K562 (cell line): ENCODE measurements around the gene EXT2. TPM values are rescaled to one million over a fixed set of nuclear protein-coding genes. Genes with fewer than 3 reads are reported as not detected.
A peak's percentile ranks its signal among the peaks of the same experiment; 100 is the strongest.

Source experiments
- CCNT2 ChIP-seq: IDR thresholded peaks from 2 replicates; pipeline ENCODE4 v1.6.1; 2011; ENCODE audit warnings: borderline replicate concordance, low read depth, mild to moderate bottlenecking, moderate library complexity, mixed read lengths, low read length; ENCODE audit not compliant: insufficient read length; ENCODE audit errors: extremely low read depth
- CREB5 ChIP-seq: fragments of 250-450 bp; sonication (Bioruptor Pico); IDR thresholded peaks from 2 replicates; pipeline ENCODE4 v1.5.0; 2020; ENCODE audit warnings: mild to moderate bottlenecking
- DMBX1 ChIP-seq: fragments of 250-450 bp; sonication (Bioruptor Pico); IDR thresholded peaks from 2 replicates; pipeline ENCODE4 v1.8.0; 2022; ENCODE audit warnings: inconsistent platforms, mild to moderate bottlenecking, moderate library complexity, borderline replicate concordance
- FOSL1 ChIP-seq: fragments of 200-800 bp; sonication (Bioruptor generic); conservative IDR thresholded peaks from 2 replicates; pipeline ENCODE4 v1.6.1; 2016; ENCODE audit warnings: missing genetic modification characterization, missing compliant biosample characterization
- FOXJ2 ChIP-seq: fragments of 200-800 bp; sonication (Bioruptor generic); IDR thresholded peaks from 2 replicates; pipeline ENCODE4 v1.6.1; 2016; ENCODE audit warnings: missing genetic modification characterization, missing compliant biosample characterization
- KDM2B ChIP-seq: fragments of 250-450 bp; sonication (Bioruptor Pico); IDR thresholded peaks from 2 replicates; pipeline ENCODE4 v1.8.0; 2021; ENCODE audit warnings: mild to moderate bottlenecking, moderate library complexity
- KLF6 ChIP-seq: fragments of 250-450 bp; sonication (Bioruptor Pico); IDR thresholded peaks from 2 replicates; pipeline ENCODE4 v1.4.0; 2020; ENCODE audit warnings: mild to moderate bottlenecking, moderate library complexity, borderline replicate concordance
- MAFG ChIP-seq: fragments of 450-650 bp; conservative IDR thresholded peaks from 2 replicates; pipeline ENCODE4 v1.6.1; 2016; ENCODE audit warnings: missing genetic modification characterization, missing compliant biosample characterization
- MNT ChIP-seq, 2 experiments: fragments of 450-650 bp; conservative IDR thresholded peaks; 2 replicates each; pipeline ENCODE4 v1.6.1; 2017; ENCODE audit warnings: mild to moderate bottlenecking in 2 of 2, moderate library complexity in 2 of 2
- PHB ChIP-seq: fragments of 250-450 bp; sonication (Bioruptor Pico); IDR thresholded peaks from 2 replicates; pipeline ENCODE4 v1.5.0; 2021
- POLR2A ChIP-seq: fragments of 450-650 bp; conservative IDR thresholded peaks from 2 replicates; pipeline ENCODE4 v1.6.1; 2016
- PYGO2 ChIP-seq: fragments of 450-650 bp; IDR thresholded peaks from 2 replicates; pipeline ENCODE4 v1.6.1; 2016; ENCODE audit warnings: mild to moderate bottlenecking, missing genetic modification characterization, moderate library complexity, missing compliant biosample characterization
- SREBF1 ChIP-seq: fragments of 150-350 bp; IDR thresholded peaks from 2 replicates; pipeline ENCODE4 v1.6.1; 2014; ENCODE audit warnings: antibody characterized with exemption, low read depth, low read length, borderline replicate concordance
- SRSF7 ChIP-seq: fragments of 200-400 bp; formaldehyde crosslinking; optimal IDR thresholded peaks from 2 replicates; pipeline ENCODE3; 2017; ENCODE audit warnings: mild to moderate bottlenecking, low read depth, low read length
- STAT5A ChIP-seq: IDR thresholded peaks from 2 replicates; pipeline ENCODE4 v1.6.1; 2012; ENCODE audit warnings: low read length, inconsistent platforms, borderline replicate concordance
- TBP ChIP-seq: optimal IDR thresholded peaks from 2 replicates; pipeline ENCODE3; 2011; ENCODE audit warnings: low read depth, low read length, improper control_type of control experiment
- TCF7 ChIP-seq: sonication (generic); IDR thresholded peaks from 2 replicates; pipeline ENCODE4 v1.6.1; 2016; ENCODE audit warnings: antibody characterized with exemption, borderline replicate concordance
- ZFX ChIP-seq: sonication (generic); formaldehyde crosslinking; IDR thresholded peaks from 2 replicates; pipeline ENCODE4 v1.8.0; 2022; ENCODE audit warnings: mild to moderate bottlenecking, missing genetic modification reagents, moderate library complexity
- ZNF512 ChIP-seq: IDR thresholded peaks from 2 replicates; pipeline ENCODE4 v1.6.1; 2016; ENCODE audit warnings: missing genetic modification characterization, missing compliant biosample characterization
- polyA plus RNA-seq, 8 experiments: library from polyadenylated mRNA; depleted of rRNA in 4 of 8; stranded (reverse) in 5 of 8; unstranded in 3 of 8; fragments of >200 nt; fragmentation: Nextera tagmentation in 2 of 8; fragmentation: Illumina TruSeq in 1 of 8; extraction: Ambion mirVana in 2 of 8; extraction: Trizol in 1 of 8; gene quantifications; 2 replicates each; pipeline versions ENCODE4 v1.2.1 to v1.2.3, GENCODE V29; 2011 to 2014; ENCODE audit warnings: inconsistent platforms in 1 of 8, missing spikeins in 1 of 8
- total RNA-seq, 7 experiments: library from RNA; depleted of rRNA in 6 of 7; stranded (reverse); fragments of >200 nt in 6 of 7; fragmentation: Illumina TruSeq in 2 of 7; extraction: Trizol in 2 of 7; gene quantifications; 2 replicates each; pipeline versions ENCODE4 v1.2.1 to v1.2.3, GENCODE V29; 2011 to 2021; ENCODE audit warnings: low replicate concordance in 1 of 7
- TF ChIP-seq, protein P1 (sequence below), 2 experiments: fragments of 450-650 bp in 1 of 2; sonication (generic) in 1 of 2; formaldehyde crosslinking in 1 of 2; IDR thresholded peaks in 1 of 2; conservative IDR thresholded peaks in 1 of 2; 2 replicates each; pipeline versions ENCODE4 v1.6.1 to v1.8.1; 2016 to 2023; ENCODE audit warnings: mild to moderate bottlenecking in 2 of 2, moderate library complexity in 2 of 2, inconsistent platforms in 1 of 2, missing genetic modification reagents in 1 of 2

Gene EXT2
- total and polyA plus RNA-seq, 9 of the 15 experiments (the other 6 are each of a cell fraction or from before 2014, with no cell fraction given), result 7.5 to 52.1 (median 38.1) TPM

DNA sequence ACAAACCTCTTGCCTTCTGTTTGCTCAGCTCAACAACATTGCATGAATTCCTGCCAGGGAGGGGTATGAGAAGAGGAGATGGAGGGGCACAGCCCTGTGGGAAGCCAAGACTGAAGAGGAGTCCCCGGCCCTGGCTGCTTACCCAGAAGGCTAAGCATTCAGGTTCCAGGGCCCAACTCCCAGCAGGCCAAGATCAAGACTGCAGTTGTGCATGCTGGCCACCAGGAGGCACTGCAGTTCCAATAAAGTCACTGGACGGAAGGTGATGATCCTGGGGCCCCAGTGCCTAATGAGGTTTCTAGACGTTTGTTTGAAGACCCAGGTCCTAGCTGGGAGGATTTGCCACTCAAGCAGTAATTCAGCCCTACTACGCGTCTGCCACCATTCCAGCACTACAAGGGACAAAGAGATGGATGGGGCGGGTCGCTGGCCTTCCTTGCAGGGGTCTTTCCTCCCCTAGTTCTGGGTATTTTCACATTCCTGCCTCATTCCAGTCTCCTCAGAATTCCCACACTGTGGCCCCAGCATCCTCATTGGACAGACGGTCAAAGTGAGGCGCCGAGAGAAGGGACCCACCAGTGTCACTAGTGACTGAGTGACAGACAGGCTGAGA is 190.9 kb downstream of the EXT2 start (continued):
- TF ChIP-seq CREB5 (CRISPR knock-in tag), result no peak
- TF ChIP-seq CCNT2, result no peak
- TF ChIP-seq, protein P1, sequence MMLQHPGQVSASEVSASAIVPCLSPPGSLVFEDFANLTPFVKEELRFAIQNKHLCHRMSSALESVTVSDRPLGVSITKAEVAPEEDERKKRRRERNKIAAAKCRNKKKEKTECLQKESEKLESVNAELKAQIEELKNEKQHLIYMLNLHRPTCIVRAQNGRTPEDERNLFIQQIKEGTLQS (IDR thresholded peaks at IDR 0.05), result no peak
- TF ChIP-seq, protein P1 (CRISPR knock-in tag; conservative IDR thresholded peaks at IDR 0.05), result no peak
- TF ChIP-seq KLF6 (CRISPR knock-in tag), result no peak
- no peak for TF ChIP-seq TCF7
- no peak for TF ChIP-seq FOSL1 (tag)
- peak; percentile 32; the same call in 1 of the 2 replicates for TF ChIP-seq ZFX (CRISPR knock-in tag)
- TF ChIP-seq TBP, result no peak
- TF ChIP-seq PYGO2 (tag), result no peak
- no peak for TF ChIP-seq SREBF1
- 0 out of 2 replicates have a peak, but pooled peaks have one; percentile 6 for TF ChIP-seq MAFG (tag)
- no peak for TF ChIP-seq STAT5A
- no peak for TF ChIP-seq KDM2B (CRISPR knock-in tag)
- no peak for TF ChIP-seq MNT (conservative IDR thresholded peaks at IDR 0.05)
- TF ChIP-seq PHB, result no peak
- no peak for TF ChIP-seq ZNF512 (tag)
- TF ChIP-seq DMBX1, result no peak
- TF ChIP-seq POLR2A, result no peak
- TF ChIP-seq SRSF7, result no peak
- no peak for TF ChIP-seq FOXJ2 (tag)
